H1 (cell line): ENCODE data around the gene PDZRN3. TPM values are rescaled to one million over a fixed set of nuclear protein-coding genes. Genes with fewer than 3 reads are reported as not detected.

Source experiments
- CTCF ChIA-PET: fragments of 300-600 bp; sonication (Branson Sonifier 250); formaldehyde crosslinking; loops from one replicate; lab custom pipeline; 2021; ENCODE audit not compliant: partially characterized antibody; lab: Charles Lee
- POLR2A ChIA-PET: fragments of 300-600 bp; sonication (Branson Sonifier 250); formaldehyde crosslinking; loops from one replicate; lab custom pipeline; 2021; ENCODE audit warnings: inconsistent platforms; ENCODE audit not compliant: partially characterized antibody; lab: Charles Lee
- DNase-seq, 2 experiments: peaks; one replicate each; pipeline versions ENCODE4 v3.0.0 to v3.0.0-alpha.2; 2010 to 2022; ENCODE audit warnings: low spot score in 2 of 2, low read depth in 1 of 2, mixed read lengths in 1 of 2
- FAIRE-seq: peaks from 2 replicates; lab custom pipeline; 2011; peaks lifted over from hg19 to GRCh38; lab: Jason Lieb, UNC
- H2AFZ ChIP-seq: 2 replicates; pipeline ENCODE4 v1.8.1; 2012; ENCODE audit warnings: low read length, inconsistent platforms
- H2AK5ac ChIP-seq: 2 replicates; pipeline ENCODE4 v1.6.1; 2013; ENCODE audit warnings: low read depth, low read length
- H2BK120ac ChIP-seq: replicated peaks from 2 replicates; pipeline ENCODE3; 2013; ENCODE audit warnings: low read depth, low read length, inconsistent platforms
- H2BK12ac ChIP-seq: 2 replicates; pipeline ENCODE4 v1.6.1; 2013; ENCODE audit warnings: low read depth, low read length
- H2BK15ac ChIP-seq: 2 replicates; pipeline ENCODE4 v1.6.1; 2013; ENCODE audit warnings: low read length
- H2BK20ac ChIP-seq: 2 replicates; pipeline ENCODE4 v1.6.1; 2013; ENCODE audit warnings: low read length
- H2BK5ac ChIP-seq: 2 replicates; pipeline ENCODE4 v1.6.1; 2013; ENCODE audit warnings: low read depth, low read length
- H3K14ac ChIP-seq: 2 replicates; pipeline ENCODE4 v1.6.1; 2013; ENCODE audit warnings: inconsistent platforms; ENCODE audit not compliant: insufficient read length
- H3K18ac ChIP-seq: 2 replicates; pipeline ENCODE4 v1.6.1; 2013; ENCODE audit warnings: low read length; ENCODE audit errors: extremely low read depth
- H3K23ac ChIP-seq: 2 replicates; pipeline ENCODE4 v1.6.1; 2013; ENCODE audit warnings: inconsistent platforms; ENCODE audit not compliant: insufficient read length
- H3K23me2 ChIP-seq: 2 replicates; pipeline ENCODE4 v1.6.1; 2013; ENCODE audit warnings: low read depth, low read length
- H3K27ac ChIP-seq: 2 replicates; pipeline ENCODE4 v1.6.1; 2011; ENCODE audit warnings: low read depth, low read length, inconsistent platforms
- H3K27me3 ChIP-seq, 4 experiments: replicated peaks in 1 of 4; 1 replicate in 1 of 4; 2 replicates in 3 of 4; pipeline versions ENCODE4 v1.6.1 to v1.8.1; 2011 to 2013; ENCODE audit warnings: low read length in 3 of 4, mild to moderate bottlenecking in 3 of 4, inconsistent platforms in 2 of 4, mixed read lengths in 2 of 4, moderate library complexity in 1 of 4; ENCODE audit not compliant: control insufficient read depth in 3 of 4, insufficient read depth in 3 of 4; ENCODE audit errors: extremely low read depth in 1 of 4
- H3K36me3 ChIP-seq, 4 experiments: 2 replicates each; pipeline versions ENCODE4 v1.6.1 to v1.8.1; 2011 to 2013; ENCODE audit warnings: mild to moderate bottlenecking in 4 of 4, low read length in 3 of 4, moderate library complexity in 2 of 4, control low read depth in 1 of 4, inconsistent platforms in 1 of 4; ENCODE audit not compliant: insufficient read depth in 4 of 4, control insufficient read depth in 2 of 4
- H3K4ac ChIP-seq: replicated peaks from 2 replicates; pipeline ENCODE3; 2013; ENCODE audit warnings: low read length, low read depth, mixed read lengths, inconsistent platforms; ENCODE audit not compliant: insufficient read length
- H3K4me1 ChIP-seq, 4 experiments: replicated peaks in 1 of 4; 1 replicate in 1 of 4; 2 replicates in 3 of 4; pipeline versions ENCODE4 v1.6.1 to v1.8.1; 2011 to 2013; ENCODE audit warnings: low read length in 3 of 4, inconsistent platforms in 2 of 4, mixed read lengths in 1 of 4; ENCODE audit not compliant: insufficient read depth in 4 of 4, control insufficient read depth in 3 of 4
- H3K4me2 ChIP-seq, 2 experiments: 2 replicates each; pipeline versions ENCODE4 v1.6.1 to v1.8.1; 2011 to 2013; ENCODE audit warnings: low read depth in 2 of 2, low read length in 2 of 2, control low read depth in 1 of 2, inconsistent platforms in 1 of 2, mild to moderate bottlenecking in 1 of 2; ENCODE audit not compliant: insufficient read depth in 1 of 2
- H3K4me3 ChIP-seq, 4 experiments: fragments of 200-600, 300-600 bp in 1 of 4; sonication (generic), shearing (Covaris generic), sonication (Bioruptor Twin) in 1 of 4; 2 replicates each; pipeline versions ENCODE4 v1.5.1 to v1.8.1; 2011 to 2016; ENCODE audit warnings: low read length in 4 of 4, low read depth in 3 of 4, control low read depth in 2 of 4, inconsistent platforms in 2 of 4, mild to moderate bottlenecking in 2 of 4, mixed read lengths in 1 of 4, moderate library complexity in 1 of 4; ENCODE audit not compliant: insufficient read depth in 2 of 4; ENCODE audit errors: extremely low read depth in 1 of 4
- H3K56ac ChIP-seq: replicated peaks from 2 replicates; pipeline ENCODE3; 2013; ENCODE audit warnings: low read depth, mild to moderate bottlenecking, mixed read lengths, low read length, inconsistent platforms; ENCODE audit not compliant: insufficient read length
- H3K79me1 ChIP-seq: 2 replicates; pipeline ENCODE4 v1.6.1; 2013; ENCODE audit warnings: low read depth, low read length, control low read depth
- H3K79me2 ChIP-seq, 2 experiments: 2 replicates each; pipeline versions ENCODE4 v1.6.1 to v1.8.1; 2012 to 2013; ENCODE audit warnings: low read length in 2 of 2, mild to moderate bottlenecking in 2 of 2, inconsistent platforms in 1 of 2; ENCODE audit not compliant: insufficient read depth in 2 of 2, control insufficient read depth in 1 of 2
- H3K9ac ChIP-seq, 4 experiments: replicated peaks in 1 of 4; 1 replicate in 1 of 4; 2 replicates in 3 of 4; pipeline versions ENCODE4 v1.6.1 to v1.8.1; 2011 to 2013; ENCODE audit warnings: low read depth in 3 of 4, low read length in 3 of 4, control low read depth in 2 of 4, mild to moderate bottlenecking in 2 of 4, moderate library complexity in 2 of 4, inconsistent platforms in 1 of 4; ENCODE audit errors: extremely low read depth in 1 of 4
- H3K9me3 ChIP-seq, 2 experiments: 2 replicates each; pipeline versions ENCODE4 v1.6.1 to v1.8.1; 2012 to 2013; ENCODE audit warnings: mild to moderate bottlenecking in 2 of 2, moderate library complexity in 2 of 2, control low read depth in 1 of 2, inconsistent platforms in 1 of 2, low read depth in 1 of 2, low read length in 1 of 2, mixed read lengths in 1 of 2; ENCODE audit not compliant: insufficient read depth in 2 of 2
- H4K20me1 ChIP-seq, 2 experiments: replicated peaks in 1 of 2; 2 replicates each; pipeline versions ENCODE3 to v1.8.1; 2011 to 2013; ENCODE audit warnings: inconsistent platforms in 2 of 2, low read length in 2 of 2, mild to moderate bottlenecking in 1 of 2; ENCODE audit not compliant: insufficient read depth in 2 of 2, control insufficient read depth in 1 of 2
- H4K5ac ChIP-seq: 2 replicates; pipeline ENCODE4 v1.6.1; 2013; ENCODE audit warnings: low read length, low read depth, mixed read lengths, inconsistent platforms; ENCODE audit not compliant: insufficient read length
- H4K8ac ChIP-seq: 2 replicates; pipeline ENCODE4 v1.8.0; 2013; ENCODE audit warnings: mild to moderate bottlenecking, moderate library complexity, low read length, inconsistent platforms; ENCODE audit not compliant: insufficient read depth; ENCODE audit errors: extremely low read depth
- H4K91ac ChIP-seq: replicated peaks from 2 replicates; pipeline ENCODE3; 2013; ENCODE audit warnings: low read length, mixed read lengths, inconsistent platforms; ENCODE audit not compliant: insufficient read length
- BCL11A ChIP-seq, 2 experiments: IDR thresholded peaks; one replicate each; pipeline ENCODE4 v1.6.1; 2011; ENCODE audit warnings: low read depth in 2 of 2, low read length in 2 of 2, mild to moderate bottlenecking in 2 of 2
- CTBP2 ChIP-seq: IDR thresholded peaks from 2 replicates; pipeline ENCODE4 v1.7.0; 2011; ENCODE audit warnings: borderline replicate concordance, mild to moderate bottlenecking, moderate library complexity, mixed read lengths, low read length; ENCODE audit not compliant: insufficient read depth, insufficient read length
- FOSL1 ChIP-seq: IDR thresholded peaks from 2 replicates; pipeline ENCODE4 v1.6.1; 2011; ENCODE audit warnings: mild to moderate bottlenecking, low read depth, low read length, moderate library complexity; ENCODE audit not compliant: insufficient read depth
- JUN ChIP-seq: IDR thresholded peaks from 2 replicates; pipeline ENCODE4 v1.6.1; 2011; ENCODE audit warnings: low read depth, mild to moderate bottlenecking, improper control_type of control experiment, low read length
- SRF ChIP-seq: IDR thresholded peaks from 2 replicates; pipeline ENCODE4 v1.6.1; 2011; ENCODE audit warnings: mild to moderate bottlenecking, low read depth, low read length, moderate library complexity
- TEAD4 ChIP-seq: IDR thresholded peaks from 2 replicates; pipeline ENCODE4 v1.6.1; 2012; ENCODE audit warnings: low read depth, low read length, inconsistent platforms, mixed read lengths
- WGBS, 2 experiments: shearing (Covaris generic) in 1 of 2; methylation state at CpG; one replicate each; pipeline versions ENCODE4 v1.1.6 to v1.1.7; 2013 to 2015; ENCODE audit warnings: low lambda C conversion rate in 2 of 2, mixed read lengths in 2 of 2, inconsistent platforms in 1 of 2, low coverage in 1 of 2, missing lambda C conversion rate in 1 of 2; ENCODE audit not compliant: insufficient replicate concordance in 2 of 2, insufficient coverage in 1 of 2, insufficient read length in 1 of 2; ENCODE audit errors: extremely low coverage in 1 of 2, missing lambda C conversion rate in 1 of 2; 5-methylcytosine and 5-hydroxymethylcytosine counted together
- polyA plus RNA-seq, 7 experiments: library from polyadenylated mRNA; depleted of rRNA in 3 of 7; stranded (reverse) in 5 of 7; unstranded in 2 of 7; fragments of >200 nt in 5 of 7; fragments of 200-250 nt in 2 of 7; gene quantifications; 1 replicate in 5 of 7; 2 replicates in 1 of 7; 4 replicates in 1 of 7; pipeline versions ENCODE4 v1.2.1 to v1.2.3, GENCODE V29; 2011 to 2013; ENCODE audit warnings: missing spikeins in 2 of 7, mixed read lengths in 2 of 7
- total RNA-seq: library from RNA; stranded (reverse); fragmentation: NEBNext Ultra II Directional; extraction: Animal tissue kit (Norgen Biotek cat#: 25700); gene quantifications from 2 replicates; pipeline ENCODE4 v1.2.1, GENCODE V29; 2021
- TF ChIP-seq, protein P1 (sequence below): IDR thresholded peaks from 2 replicates; pipeline ENCODE4 v1.6.1; 2012; ENCODE audit warnings: low read length, inconsistent platforms

The PDZRN3 gene
- total and polyA plus RNA-seq, 2 of the 8 experiments (the other 6 are each of a cell fraction or from before 2014, with no cell fraction given): 4.2 to 20.5 TPM

DNA sequence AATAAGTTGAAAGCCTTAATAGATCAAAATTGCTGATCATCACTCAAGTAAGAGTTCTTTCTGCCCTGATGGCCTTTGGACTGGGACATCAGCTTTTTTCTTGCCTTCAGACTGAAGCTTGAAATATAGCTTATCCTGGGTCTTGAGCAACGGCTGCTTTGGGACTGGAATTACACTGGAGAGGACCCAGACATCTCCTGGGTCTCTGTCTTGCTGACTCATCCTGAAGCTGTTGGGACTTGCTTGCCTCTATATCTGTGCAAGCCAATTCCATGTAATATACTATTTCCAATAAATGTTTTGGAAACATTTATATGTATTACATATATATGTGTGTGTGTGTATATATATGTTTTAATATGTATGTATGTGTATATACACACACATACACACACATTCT is 260.2 kb downstream of the PDZRN3 start:
- H3K79me2 ChIP-seq: no peaks in the 10 kb centered on the region
- H4K5ac ChIP-seq: no peak overlapping the region
- H3K27ac ChIP-seq: no peak overlapping the region
- no peak overlapping the region for H3K4ac ChIP-seq
- H4K20me1 ChIP-seq: no peaks in the 10 kb centered on the region
- H2AFZ ChIP-seq: no peak overlapping the region
- H3K79me1 ChIP-seq: no peaks in the 10 kb centered on the region
- no peaks in the 10 kb centered on the region for H3K27me3 ChIP-seq
- FAIRE-seq: no peak
- DNase-seq: no peak
- H4K91ac ChIP-seq: no peak overlapping the region
- H2BK20ac ChIP-seq: no peak overlapping the region
- no peak overlapping the region for H3K4me3 ChIP-seq
- no peaks in the 10 kb centered on the region for H3K4me1 ChIP-seq
- H3K23me2 ChIP-seq: no peaks in the 10 kb centered on the region
- no peak overlapping the region for H3K9ac ChIP-seq
- H3K14ac ChIP-seq: no peak overlapping the region
- no peak overlapping the region for H3K18ac ChIP-seq
- H2AK5ac ChIP-seq: no peak overlapping the region
- no peak overlapping the region for H2BK5ac ChIP-seq
- no peaks in the 10 kb centered on the region for H3K9me3 ChIP-seq
- WGBS, 2 experiments: 82% methylated on average over 1 of the region's 1 CpG; no CpG with 5 or more reads in 1 of the 2 experiments
- no peak overlapping the region for H2BK120ac ChIP-seq
- ChIA-PET CTCF (interaction anchor here (0.6 kb wide), 1 partner anchor 46 kb away, joined by 3 read pairs; no protein-coding TSS in a partner anchor), POLR2A (no interaction called here)
- H3K36me3 ChIP-seq: no peaks in the 10 kb centered on the region
- TF ChIP-seq BCL11A (IDR thresholded peaks at IDR 0.05; ENCODE audit: low read depth in 2 of 2, low read length in 2 of 2) (no peak), SRF (no peak), CTBP2 (no peak), JUN (no peak), FOSL1 (no peak), TEAD4 (no peak)
- TF ChIP-seq, protein P1, sequence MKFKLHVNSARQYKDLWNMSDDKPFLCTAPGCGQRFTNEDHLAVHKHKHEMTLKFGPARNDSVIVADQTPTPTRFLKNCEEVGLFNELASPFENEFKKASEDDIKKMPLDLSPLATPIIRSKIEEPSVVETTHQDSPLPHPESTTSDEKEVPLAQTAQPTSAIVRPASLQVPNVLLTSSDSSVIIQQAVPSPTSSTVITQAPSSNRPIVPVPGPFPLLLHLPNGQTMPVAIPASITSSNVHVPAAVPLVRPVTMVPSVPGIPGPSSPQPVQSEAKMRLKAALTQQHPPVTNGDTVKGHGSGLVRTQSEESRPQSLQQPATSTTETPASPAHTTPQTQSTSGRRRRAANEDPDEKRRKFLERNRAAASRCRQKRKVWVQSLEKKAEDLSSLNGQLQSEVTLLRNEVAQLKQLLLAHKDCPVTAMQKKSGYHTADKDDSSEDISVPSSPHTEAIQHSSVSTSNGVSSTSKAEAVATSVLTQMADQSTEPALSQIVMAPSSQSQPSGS: no peak
- H2BK12ac ChIP-seq: no peak overlapping the region
- H4K8ac ChIP-seq: no peak overlapping the region
- H3K23ac ChIP-seq: no peak overlapping the region
- no peak overlapping the region for H3K4me2 ChIP-seq
- no peak overlapping the region for H3K56ac ChIP-seq
- H2BK15ac ChIP-seq: no peak overlapping the region
